ENCODE results near the gene CACUL1.
"Not testable (repeated sequence)": the region's sequence is repeated elsewhere in the genome, so short reads cannot be mapped to it uniquely, and the experiment has no call there.

CACUL1 gene

DNA sequence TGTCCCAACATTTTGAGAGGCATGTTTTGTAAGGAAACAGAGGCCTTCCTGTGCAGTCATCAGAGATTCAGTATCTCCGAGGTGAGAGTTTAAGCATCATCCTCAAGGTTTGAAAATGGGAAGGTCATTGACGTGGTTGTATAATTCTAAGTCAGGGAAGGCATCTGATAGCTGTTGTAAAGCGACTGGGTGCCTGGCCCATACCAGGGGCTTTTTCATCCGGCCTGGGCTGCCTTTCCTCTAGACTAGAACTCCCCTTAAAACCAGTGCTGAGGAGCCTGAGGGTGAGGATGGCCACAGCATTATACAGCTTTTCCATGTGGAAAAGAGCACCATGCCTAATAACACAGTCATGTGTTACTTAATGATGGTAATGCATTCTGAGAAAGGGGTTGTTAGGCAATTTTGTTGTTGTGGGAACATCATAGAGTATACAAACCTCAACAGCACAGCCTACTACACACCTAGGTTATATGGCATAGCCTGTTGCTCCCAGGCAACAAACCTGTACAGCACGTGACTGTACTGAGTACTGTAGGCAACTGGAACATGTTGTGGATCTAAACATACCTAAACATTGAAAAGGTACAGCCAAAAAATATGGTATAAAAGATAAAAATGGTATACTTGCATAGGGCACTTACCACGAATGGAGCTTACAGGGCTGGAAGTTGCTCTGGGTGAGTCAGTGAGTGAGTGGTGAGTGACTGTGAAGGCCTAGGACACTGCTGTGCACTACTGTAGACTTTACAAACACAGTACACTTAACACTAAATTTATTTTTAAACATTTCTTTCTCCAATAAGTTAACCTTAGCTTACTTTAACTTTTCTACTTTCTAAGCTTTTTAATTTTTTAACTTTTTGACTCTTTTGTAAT, 13.5 kb upstream of the CACUL1 start:
- DNase-seq (ENCODE audit: low spot score): no peak
- no peak for FAIRE-seq

GRCh38 chr10:118767297-118768040, 12.7 kb upstream of the CACUL1 start:
- DNase-seq (ENCODE audit: low spot score) (no peak), FAIRE-seq (no peak)

GRCh38 chr10:118764195-118764594, 9.4 kb upstream of the CACUL1 start:
- FAIRE-seq (no peak), DNase-seq (ENCODE audit: low spot score) (no peak)

- DNase-seq (ENCODE audit: low spot score) (no peak), FAIRE-seq (no peak)
Measured at GRCh38 chr10:118763202-118763988, 8.6 kb upstream of the CACUL1 start.

DNA sequence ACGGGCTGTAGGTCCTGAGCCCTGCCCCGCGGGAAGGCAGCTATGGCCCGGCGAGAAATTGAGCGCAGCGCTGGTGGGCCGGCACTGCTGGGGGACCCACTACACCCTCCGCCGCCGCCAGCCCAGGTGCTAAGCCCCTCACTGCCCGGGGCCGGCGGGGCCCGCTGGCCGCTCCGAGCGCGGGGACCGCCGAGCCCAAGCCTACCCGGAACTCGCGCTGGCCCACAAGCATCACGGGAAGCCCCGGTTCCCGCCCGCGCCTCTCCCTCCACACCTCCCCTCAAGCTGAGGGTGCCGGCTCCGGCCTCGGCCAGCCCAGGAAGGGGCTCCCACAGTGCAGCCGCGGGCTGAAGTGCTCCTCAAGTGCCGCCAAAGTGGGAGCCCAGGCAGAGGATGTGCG, 5.5 kb upstream of the CACUL1 start:
- no peak for DNase-seq (ENCODE audit: low spot score)
- FAIRE-seq: no peak

DNA sequence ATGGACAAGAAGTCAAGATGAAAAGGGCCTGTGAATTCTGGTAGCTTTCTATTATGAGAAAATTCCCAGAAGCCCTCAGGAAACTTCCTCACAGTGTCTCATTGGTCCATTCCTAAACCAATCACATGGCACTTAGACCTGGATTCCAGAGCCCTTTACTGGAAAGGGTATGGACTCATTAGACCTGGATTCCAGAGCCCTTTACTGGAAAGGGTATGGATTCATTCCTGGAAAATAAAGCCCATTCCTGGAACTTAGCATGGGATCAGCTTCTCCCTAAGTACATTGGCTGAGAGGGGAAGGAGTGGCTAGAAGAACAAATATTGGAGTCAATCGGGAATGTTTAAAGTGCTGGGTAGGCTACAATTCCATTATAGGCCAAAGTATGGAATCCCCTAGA, 3.7 kb upstream of the CACUL1 start:
- FAIRE-seq (no peak), DNase-seq (ENCODE audit: low spot score) (no peak)

GRCh38 chr10:118754229-118754555, 578 bp downstream of the CACUL1 start:
- DNase-seq (ENCODE audit: low spot score): peak; percentile 30
- FAIRE-seq: no peak

DNA sequence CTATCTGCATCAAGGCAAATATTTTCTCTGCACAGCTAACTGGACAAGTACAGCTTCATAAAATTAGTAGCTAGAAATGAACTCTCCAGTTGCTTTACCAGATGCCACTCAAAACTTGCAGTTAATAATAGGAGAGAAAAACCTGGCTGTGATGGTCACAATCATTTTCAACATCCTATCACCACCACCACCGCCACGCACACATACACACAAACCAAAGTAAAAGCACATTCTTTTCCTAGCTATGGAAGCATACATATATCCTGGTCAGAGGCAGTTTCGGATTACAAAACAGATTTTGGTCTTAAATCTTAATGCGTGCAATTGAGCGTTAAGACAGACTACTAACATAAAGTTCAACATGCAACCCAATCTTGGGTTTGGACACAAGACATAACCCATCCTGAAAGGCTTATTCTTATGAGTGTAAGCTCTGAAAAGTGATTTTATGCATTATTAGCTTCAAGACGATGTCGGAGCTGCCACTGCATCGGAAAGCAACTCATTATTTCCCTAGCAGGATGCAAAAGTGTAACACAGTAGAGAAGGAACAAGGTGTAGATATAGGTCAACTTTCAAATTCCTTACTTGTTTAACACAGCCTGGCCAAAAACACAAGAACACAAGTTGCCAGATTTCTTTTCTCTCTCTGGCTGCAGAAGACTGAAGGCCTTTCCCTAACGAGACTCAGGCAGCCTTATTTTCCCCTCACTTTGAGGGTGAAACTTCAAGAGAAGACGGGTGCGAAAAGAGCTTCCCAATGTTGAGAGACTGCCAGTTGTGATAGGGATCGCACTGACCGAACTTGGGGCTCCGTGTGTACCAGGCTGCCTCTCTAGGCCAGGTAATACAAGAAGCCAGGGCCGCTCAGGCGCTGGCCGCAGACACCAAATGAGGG, 1.2 kb downstream of the CACUL1 start:
- no peak for FAIRE-seq
- DNase-seq (ENCODE audit: low spot score): no peak

DNA sequence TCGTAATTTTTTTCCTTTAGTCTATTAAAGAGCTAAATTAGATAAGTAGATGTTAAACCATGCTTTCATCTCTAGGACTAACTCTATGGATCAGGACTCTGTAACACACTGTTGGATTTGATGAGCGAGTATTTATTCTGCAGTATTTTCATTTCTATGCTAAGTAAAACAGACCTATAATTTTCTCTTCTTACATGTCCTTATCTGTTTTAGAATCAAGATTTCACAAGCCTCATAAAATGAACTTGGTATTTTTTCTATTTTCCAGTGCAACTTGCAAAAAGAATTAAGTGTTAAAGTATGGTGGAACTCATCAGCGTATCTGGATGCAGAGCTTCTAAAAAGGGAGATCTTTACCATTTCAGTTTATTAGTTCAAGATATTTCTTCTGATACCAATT, 2.4 kb downstream of the CACUL1 start:
- FAIRE-seq: no peak

DNA sequence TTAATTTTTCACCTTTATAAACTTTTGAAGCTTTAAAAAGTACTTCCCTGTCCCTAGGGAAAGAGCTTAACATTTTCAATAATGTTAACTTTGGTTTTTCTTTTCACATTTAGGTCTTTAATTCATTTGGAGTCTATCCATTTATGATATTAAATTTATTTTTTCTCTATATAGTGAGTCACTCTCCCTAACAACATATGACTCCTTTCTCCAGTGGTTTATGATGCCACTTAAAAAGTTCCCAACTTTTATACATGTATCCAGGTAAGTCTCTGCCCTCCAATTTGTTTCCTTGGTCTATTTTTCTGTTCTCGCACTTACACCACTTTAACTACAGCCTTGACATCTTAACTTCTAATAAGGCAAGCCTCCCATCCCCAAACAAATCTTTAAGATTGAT, 3.5 kb downstream of the CACUL1 start:
- FAIRE-seq: no peak
- DNase-seq (ENCODE audit: low spot score): no peak

More for the DNA sequence above, 2.4 kb downstream of the CACUL1 start:
- no peak for DNase-seq (ENCODE audit: low spot score)

DNA sequence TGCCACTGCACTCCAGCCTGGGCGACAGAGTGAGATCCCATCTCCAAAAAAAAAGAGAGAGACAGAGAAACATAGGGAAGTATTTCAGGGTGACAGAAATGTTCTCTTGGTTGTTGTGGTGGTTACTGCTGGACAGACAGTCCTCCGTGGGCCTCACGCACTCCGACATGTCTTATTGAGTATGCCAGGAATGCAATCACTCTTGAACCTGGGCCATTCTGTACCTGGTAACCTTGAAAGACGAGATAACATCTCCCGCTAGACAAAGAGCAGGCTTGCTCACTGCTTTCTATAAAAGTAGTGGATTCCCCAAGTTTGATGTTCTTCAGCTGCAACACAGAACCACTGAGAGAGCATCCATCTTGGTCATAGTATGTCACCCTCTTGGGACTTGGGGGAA, 6.7 kb downstream of the CACUL1 start:
- DNase-seq (ENCODE audit: low spot score) (no peak), FAIRE-seq (no peak)

GRCh38 chr10:118746246-118746645, 8.5 kb downstream of the CACUL1 start:
- DNase-seq (ENCODE audit: low spot score) (no peak), FAIRE-seq (no peak)

DNA sequence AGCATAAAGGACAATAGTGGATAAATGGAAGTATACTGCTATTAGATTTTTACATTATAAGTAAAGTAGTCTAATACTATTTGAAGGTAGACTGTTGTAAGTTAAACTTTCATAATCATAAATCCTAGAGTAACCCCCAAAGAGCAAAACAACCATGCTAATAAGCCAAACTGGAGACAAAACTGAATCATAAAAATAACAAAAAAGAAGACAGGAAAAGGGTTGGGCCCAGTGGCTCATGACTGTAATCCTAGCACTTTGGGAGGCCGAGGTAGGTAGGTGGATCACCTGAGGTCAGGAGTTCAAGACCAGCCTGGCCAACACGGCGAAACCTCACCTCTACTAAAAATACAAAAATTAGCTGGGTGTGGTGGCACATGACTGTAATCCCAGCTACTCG, 9.7 kb downstream of the CACUL1 start:
- DNase-seq (ENCODE audit: low spot score) (no peak), FAIRE-seq (no peak)

GRCh38 chr10:118744346-118744918, 10.3 kb downstream of the CACUL1 start:
- DNase-seq (ENCODE audit: low spot score); FAIRE-seq: not testable (repeated sequence)

DNA sequence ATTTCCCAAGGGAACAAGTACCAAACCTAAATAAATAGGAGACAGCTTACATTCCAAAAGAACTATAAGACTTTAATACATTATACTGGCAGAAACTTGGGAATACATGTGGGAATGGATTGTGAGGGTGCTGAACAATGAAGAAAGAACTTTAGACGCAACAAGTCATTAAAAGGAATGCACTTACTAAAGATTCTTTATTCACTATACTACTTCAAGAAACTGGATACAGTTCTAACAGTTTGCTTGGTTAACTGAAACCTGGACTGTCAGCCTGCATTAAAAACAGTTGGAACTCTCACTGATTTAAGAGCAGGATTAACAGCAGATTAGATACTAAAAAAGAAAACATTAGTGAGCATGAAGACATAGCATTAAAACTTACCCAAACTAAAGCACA, 12.0 kb downstream of the CACUL1 start:
- no peak for FAIRE-seq

GRCh38 chr10:118742032-118742431, 12.7 kb downstream of the CACUL1 start:
- DNase-seq (ENCODE audit: low spot score) (no peak), FAIRE-seq (no peak)

More for the DNA sequence above, 12.0 kb downstream of the CACUL1 start:
- no peak for DNase-seq (ENCODE audit: low spot score)

- DNase-seq (ENCODE audit: low spot score): no peak
- no peak for FAIRE-seq
Measured at GRCh38 chr10:118738406-118738805, 16.4 kb downstream of the CACUL1 start.

GRCh38 chr10:118737603-118738302, 17.0 kb downstream of the CACUL1 start:
- DNase-seq (ENCODE audit: low spot score) (no peak), FAIRE-seq (no peak)

- no peak for FAIRE-seq
- DNase-seq (ENCODE audit: low spot score): no peak
Measured at GRCh38 chr10:118735294-118735693, 19.5 kb downstream of the CACUL1 start.

GRCh38 chr10:118734475-118734874, 20.3 kb downstream of the CACUL1 start:
- DNase-seq (ENCODE audit: low spot score) (no peak), FAIRE-seq (no peak)
